MG63 (cell line): ENCODE results near the gene GALNT12. TPM values are rescaled to one million over a fixed set of nuclear protein-coding genes. Genes with fewer than 3 reads are reported as not detected.

Experiments used
- DNase-seq: peaks from one replicate; pipeline ENCODE4 v3.0.0-alpha.2; 2020
- H3K27me3 ChIP-seq: fragments of 250-450 bp; sonication (Bioruptor Pico); 2 replicates; pipeline ENCODE4 v1.5.1; 2020; ENCODE audit warnings: mild to moderate bottlenecking, moderate library complexity
- H3K36me3 ChIP-seq: fragments of 250-450 bp; sonication (Bioruptor Pico); 2 replicates; pipeline ENCODE4 v1.5.1; 2020; ENCODE audit warnings: mild to moderate bottlenecking, moderate library complexity
- H3K4me3 ChIP-seq: fragments of 250-450 bp; sonication (Bioruptor Pico); 2 replicates; pipeline ENCODE4 v1.5.1; 2020; ENCODE audit warnings: mild to moderate bottlenecking, moderate library complexity
- H3K9me3 ChIP-seq: fragments of 250-450 bp; sonication (Bioruptor Pico); 2 replicates; pipeline ENCODE4 v1.5.1; 2020; ENCODE audit warnings: mild to moderate bottlenecking, moderate library complexity
- total RNA-seq: library from RNA; depleted of rRNA; stranded (reverse); fragments of >200 nt; shearing (Covaris generic); gene quantifications from 2 replicates; pipeline ENCODE4 v1.2.3, GENCODE V29; 2014; ENCODE audit warnings: low replicate concordance

Gene GALNT12
- total RNA-seq, 1 experiment from 2014 or later, result 0.99 TPM

DNA sequence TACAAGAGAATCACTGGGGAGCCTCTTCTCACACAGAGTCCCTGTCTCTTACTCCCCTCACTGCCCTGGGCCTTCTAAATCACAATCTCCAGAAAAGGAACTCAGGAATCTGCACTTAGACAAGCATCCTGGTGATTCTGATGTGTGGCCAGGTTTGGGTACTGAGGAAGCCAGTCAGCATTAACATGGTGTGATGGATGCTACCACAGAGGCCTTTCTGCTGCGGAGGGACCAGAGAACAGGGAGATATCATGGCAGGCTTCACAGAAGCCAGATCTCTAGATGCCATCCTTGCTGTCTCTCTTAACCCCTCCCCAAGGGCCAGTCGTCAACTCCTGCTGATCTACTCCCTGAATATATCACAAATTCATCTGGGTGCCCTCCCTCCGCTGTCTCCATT, 12.7 kb upstream of the GALNT12 start:
- peaks cover 6% of the 10 kb centered on the region for H3K36me3 ChIP-seq
- no peaks in the 10 kb centered on the region for H3K27me3 ChIP-seq
- no peak overlapping the region; the same call in 1 of the 2 replicates for H3K4me3 ChIP-seq
- no peaks in the 10 kb centered on the region for H3K9me3 ChIP-seq
- DNase-seq, result no peak

DNA sequence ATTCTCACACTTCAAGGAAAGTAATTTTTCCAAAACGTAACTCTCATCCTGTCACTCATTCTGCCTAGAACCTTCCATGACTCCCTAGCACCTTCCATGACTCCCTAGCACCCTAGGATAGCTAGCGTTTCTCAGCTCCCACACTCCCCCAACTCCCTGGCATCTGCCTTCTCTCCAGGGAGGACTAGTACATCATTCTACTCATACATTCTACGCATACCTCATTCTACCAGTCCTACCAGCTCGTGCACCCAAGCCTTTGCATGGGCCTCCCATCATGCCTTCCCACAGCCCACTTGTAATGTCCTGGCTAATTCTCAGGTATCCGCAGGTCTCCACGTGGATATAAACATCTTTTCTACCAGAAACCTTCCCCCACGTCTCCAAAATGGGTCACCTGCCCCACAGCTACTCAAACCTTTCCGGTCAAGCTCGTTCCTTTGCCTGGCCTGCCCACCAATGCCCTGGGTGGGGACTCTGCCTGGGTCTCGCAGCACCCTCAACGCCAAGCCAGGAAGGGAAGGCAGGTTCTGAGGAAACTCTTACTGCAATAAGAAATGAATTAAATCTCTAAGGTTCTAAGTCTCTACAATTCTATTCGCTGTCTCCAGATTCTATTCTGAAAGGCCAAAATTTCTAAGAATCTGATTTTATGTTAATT, 12.0 kb upstream of the GALNT12 start:
- H3K4me3 ChIP-seq, result peak overlapping the region; percentile 56
- H3K27me3 ChIP-seq, result no peaks in the 10 kb centered on the region
- DNase-seq, result no peak
- H3K9me3 ChIP-seq, result no peaks in the 10 kb centered on the region
- H3K36me3 ChIP-seq, result peaks cover under 1% of the 10 kb centered on the region

DNA sequence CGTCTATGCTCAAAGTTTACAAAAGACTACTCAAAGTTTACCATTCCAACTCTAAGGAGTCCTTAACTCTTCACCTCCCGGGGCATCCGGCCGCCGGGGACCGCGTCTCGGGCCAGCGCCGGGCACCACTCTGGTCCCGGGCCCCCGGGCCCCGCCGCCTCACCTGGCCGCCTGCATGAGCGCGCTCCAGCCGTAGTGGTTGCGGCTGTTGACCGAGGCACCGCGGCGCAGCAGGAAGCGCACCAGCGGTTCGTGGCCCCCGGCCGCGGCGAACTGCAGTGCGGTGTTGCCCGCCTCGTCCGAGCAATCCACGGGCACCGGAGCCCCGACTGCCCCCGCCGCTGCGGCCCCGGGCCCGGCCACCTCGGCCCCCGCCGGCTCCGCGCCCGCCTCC, 11.5 kb upstream of the GALNT12 start:
- no peaks in the 10 kb centered on the region for H3K27me3 ChIP-seq
- no peaks in the 10 kb centered on the region for H3K9me3 ChIP-seq
- peak overlapping the region; percentile 56 for H3K4me3 ChIP-seq
- no peaks in the 10 kb centered on the region for H3K36me3 ChIP-seq
- DNase-seq, result peak; percentile 27

DNA sequence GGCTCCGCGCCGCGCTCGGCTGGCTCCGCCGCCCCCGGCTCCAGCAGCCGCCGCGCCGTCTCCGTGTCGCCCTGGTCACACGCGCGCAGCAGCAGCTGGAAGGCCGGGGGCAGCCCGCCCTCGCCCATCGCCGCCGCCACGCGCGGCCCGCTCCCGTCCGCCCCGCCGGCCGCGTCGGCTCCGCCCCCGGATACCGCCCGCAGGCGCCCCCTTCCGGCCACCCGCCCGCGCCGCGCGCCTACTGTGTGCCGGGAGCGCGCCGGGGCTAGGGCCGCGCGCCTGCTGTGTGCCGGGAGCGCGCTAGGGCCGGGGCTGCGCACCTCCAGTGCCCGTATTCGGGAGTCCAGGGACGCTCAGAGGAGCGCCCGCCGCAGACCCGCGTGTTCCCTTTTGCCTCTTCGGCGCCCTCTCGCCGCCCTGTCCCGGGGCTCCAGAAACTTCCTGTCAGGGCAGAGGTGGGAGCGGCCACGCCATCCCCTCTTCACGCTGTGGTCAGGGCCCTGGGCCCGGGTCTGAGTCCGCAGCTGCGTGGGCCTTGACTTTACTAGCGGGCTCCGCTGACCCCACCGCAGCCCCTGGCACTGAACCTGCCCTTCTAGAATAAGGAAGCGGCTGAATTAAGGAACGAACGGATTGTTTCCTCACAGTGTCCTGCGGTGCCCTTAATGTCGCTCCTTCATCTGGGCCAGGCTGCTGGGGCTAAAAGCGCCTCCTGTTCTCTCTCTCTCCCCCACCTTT, 10.9 kb upstream of the GALNT12 start, which contains the start of gene ANKS6:
Gene ANKS6 (minus strand): TSS at position 192 of the 738 bp plus-strand sequence. CDS start 64 bp downstream, at position 128.
- DNase-seq, result peak; percentile 79
- no peaks in the 10 kb centered on the region for H3K27me3 ChIP-seq
- H3K4me3 ChIP-seq, result peak within 1 kb of the TSS; percentile 58

DNA sequence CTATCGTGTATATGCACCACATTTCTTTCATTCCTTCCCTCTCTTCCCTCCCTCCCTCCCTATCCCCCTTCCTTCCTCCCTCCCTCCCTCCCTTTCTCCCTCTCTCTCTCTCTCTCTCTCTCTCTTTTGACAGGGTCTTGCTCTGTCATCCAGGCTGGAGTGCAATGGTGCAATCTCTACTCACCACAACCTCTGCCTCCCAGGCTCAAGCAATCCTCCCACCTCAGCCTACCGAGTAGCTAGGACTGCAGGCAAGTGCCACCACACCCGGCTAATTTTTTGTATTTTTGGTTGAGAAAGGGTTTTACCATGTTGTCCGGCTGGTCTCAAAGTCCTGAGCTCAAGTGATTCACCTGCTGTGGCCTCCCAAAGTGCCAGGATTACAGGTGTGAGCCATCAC, 10.0 kb upstream of the GALNT12 start:
- Histone ChIP-seq H3K36me3 (no peaks in the 10 kb centered on the region), H3K9me3 (no peaks in the 10 kb centered on the region), H3K4me3 (no peak overlapping the region), H3K27me3 (no peaks in the 10 kb centered on the region)
- DNase-seq, result no peak

More for the DNA sequence above, 10.9 kb upstream of the GALNT12 start, which contains the start of gene ANKS6:
- Histone ChIP-seq H3K36me3 (no peaks in the 10 kb centered on the region), H3K9me3 (no peaks in the 10 kb centered on the region)

DNA sequence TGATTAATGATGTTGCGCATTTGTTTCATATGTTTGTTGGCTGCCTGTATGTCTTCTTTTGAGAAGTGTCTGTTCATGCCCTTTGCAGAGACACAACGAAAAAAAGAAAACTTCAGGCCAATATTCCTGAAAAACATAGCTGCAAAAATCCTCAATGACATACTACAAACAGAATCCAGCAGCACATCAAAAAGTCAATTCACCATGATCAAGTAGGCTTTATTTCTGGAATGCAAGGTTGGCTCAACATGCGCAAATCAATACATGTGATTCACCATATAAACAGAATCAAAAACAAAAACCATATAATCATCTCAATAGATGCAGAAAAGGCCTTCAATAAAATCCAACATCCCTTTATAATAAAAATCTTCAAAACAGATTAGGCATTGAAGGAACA, 9.2 kb upstream of the GALNT12 start:
- Histone ChIP-seq H3K27me3 (no peaks in the 10 kb centered on the region), H3K4me3 (no peak overlapping the region), H3K9me3 (no peaks in the 10 kb centered on the region), H3K36me3 (no peaks in the 10 kb centered on the region)
- DNase-seq, result no peak

DNA sequence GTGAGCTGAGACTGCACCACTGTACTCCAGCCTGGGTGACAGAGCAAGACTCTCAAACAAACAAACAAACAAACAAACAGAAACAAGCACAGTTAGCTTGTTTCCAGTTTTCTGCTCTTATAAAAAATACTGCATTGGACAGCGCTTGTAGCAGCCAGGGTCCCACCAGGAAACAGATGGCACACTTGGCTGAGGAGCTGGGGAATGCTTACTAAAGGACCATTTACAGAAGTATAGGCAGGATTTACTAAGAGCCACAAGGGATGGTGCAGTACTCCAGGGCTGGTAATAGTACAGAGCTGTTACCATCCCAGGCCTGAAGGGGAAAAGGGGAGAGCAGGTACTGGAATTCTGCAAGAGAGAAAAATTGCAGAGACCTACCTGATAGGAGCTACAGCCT, 5.9 kb upstream of the GALNT12 start:
- Histone ChIP-seq H3K36me3 (no peaks in the 10 kb centered on the region), H3K9me3 (no peaks in the 10 kb centered on the region), H3K4me3 (no peak overlapping the region), H3K27me3 (no peaks in the 10 kb centered on the region)
- no peak for DNase-seq

DNA sequence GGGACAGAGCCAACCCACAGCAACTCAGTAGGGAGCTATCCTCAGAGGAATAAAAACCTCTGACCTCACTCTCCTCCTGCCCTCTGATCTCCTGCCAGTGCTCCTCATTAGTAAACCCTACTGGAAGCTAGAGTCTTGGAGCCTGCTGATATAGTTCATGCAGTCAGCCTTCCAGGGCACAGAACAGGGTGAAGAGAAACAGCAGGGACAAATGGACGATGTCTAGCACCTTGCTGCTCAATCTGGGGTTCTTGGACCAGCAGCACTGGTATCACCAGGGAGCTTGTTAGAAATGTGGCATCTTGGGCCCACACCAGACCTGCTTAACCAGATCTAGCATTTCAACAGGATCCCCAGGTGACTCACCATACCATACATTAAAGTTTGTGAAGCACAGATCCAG, 5.5 kb upstream of the GALNT12 start:
- H3K36me3 ChIP-seq, result no peaks in the 10 kb centered on the region
- peak; percentile 69 for DNase-seq
- H3K27me3 ChIP-seq, result no peaks in the 10 kb centered on the region
- H3K4me3 ChIP-seq, result no peak overlapping the region
- H3K9me3 ChIP-seq, result no peaks in the 10 kb centered on the region

DNA sequence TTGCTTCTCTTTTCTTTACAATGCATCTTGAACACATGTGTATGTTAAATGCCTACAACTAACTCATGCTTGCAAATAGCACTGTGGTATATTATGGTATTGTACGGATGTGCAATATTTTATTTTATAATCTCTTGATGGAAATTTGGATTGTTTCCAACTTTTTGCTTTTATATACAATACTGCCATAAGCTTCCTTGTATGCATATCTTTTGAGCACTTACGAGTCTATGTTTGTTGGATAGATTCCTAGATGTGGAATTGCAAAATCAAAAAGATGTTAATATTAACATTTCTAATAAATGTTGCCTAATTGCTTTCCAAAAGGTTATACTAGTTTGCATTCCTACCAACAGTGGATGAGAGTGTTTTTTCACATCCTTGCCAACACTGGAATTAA, 3.4 kb upstream of the GALNT12 start:
- DNase-seq, result no peak
- Histone ChIP-seq H3K36me3 (no peaks in the 10 kb centered on the region), H3K4me3 (no peak overlapping the region), H3K9me3 (no peaks in the 10 kb centered on the region), H3K27me3 (no peaks in the 10 kb centered on the region)

DNA sequence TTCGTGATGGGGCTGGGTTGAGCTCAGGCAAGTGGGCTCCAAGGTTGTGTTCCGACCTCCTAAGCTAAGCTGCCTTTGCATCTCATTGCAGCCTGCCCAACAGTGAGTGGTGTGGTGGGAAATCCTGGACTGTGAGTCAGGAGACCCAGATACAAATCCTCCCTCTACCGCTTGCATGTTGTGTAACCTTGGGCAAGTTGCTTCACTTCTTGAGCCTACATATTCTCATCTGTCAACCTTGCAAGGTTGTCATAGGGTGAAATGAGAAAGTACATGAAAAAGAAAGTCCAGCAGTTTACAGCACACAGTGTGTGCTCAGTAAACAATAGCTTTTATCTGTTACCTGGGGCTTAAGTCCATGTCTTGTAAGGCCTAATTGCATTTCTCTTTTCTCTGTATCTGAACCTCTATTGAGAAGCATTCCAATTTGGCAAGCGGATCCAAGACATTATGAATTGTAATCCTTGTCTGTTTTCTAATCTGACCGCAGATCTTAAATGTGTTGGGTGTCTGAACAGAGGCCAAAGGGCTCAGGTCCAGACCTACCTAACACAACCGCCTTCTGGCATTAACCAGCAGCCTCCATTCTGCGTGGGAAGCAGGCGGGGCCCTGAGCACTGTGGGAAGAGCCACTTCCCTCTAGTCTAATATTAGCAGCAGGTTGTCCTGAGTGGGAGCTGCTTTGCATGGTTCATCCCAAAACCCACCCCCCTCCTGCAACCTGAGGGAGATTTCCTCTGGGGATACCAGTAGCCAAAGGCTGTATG, 1.8 kb upstream of the GALNT12 start:
- Histone ChIP-seq H3K4me3 (no peak overlapping the region), H3K36me3 (no peaks in the 10 kb centered on the region), H3K27me3 (no peaks in the 10 kb centered on the region), H3K9me3 (no peaks in the 10 kb centered on the region)
- DNase-seq, result no peak

DNA sequence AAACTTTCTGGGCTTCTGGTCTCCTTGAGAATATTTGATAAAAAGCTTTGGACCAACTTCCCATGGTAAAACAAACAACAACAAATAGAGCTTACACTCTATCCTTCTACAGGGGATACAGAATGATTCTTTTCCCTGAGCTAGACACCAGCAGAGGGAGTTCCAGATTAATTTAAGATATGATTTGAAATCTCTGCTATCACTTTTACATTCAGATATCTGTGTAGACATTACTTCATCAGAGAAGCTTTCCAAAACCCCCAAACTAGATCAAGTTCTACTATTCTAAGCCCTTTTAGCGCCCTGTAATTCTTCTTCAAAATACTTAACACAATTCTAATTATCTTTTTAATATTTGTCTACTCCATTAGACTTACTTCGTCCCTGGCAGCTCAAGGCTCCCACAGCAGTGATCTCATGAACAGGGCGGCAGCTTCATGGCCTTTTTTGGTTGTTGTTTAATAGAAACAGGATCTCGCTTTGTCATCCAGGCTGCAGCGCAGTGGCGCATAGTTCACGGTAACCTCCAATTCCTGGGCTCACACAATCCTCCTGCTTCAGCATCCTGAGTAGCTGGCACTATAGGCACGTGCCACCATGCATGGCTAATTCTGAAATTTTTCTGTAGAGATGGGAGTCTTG, 955 bp upstream of the GALNT12 start:
- no peak for DNase-seq
- Histone ChIP-seq H3K4me3 (no peak overlapping the region), H3K9me3 (no peaks in the 10 kb centered on the region), H3K36me3 (no peaks in the 10 kb centered on the region), H3K27me3 (no peaks in the 10 kb centered on the region)

DNA sequence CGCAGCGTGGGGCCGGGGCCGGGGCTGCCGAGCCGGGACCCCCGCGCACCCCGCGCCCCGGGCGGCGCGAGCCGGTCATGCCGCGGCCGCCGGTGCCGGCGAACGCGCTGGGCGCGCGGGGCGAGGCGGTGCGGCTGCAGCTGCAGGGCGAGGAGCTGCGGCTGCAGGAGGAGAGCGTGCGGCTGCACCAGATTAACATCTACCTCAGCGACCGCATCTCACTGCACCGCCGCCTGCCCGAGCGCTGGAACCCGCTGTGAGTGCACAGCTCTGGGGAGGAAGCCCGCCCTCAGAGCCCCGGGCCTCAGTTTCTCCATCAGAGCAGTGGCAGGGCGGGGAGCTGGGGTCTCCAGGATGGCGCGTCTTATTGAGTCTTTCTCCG, 335 bp downstream of the GALNT12 start:
- no peak for DNase-seq
- Histone ChIP-seq H3K36me3 (no peaks in the 10 kb centered on the region), H3K9me3 (peaks cover under 1% of the 10 kb centered on the region; the same call in 1 of the 2 replicates), H3K4me3 (peak overlapping the region; percentile 34), H3K27me3 (no peaks in the 10 kb centered on the region)

DNA sequence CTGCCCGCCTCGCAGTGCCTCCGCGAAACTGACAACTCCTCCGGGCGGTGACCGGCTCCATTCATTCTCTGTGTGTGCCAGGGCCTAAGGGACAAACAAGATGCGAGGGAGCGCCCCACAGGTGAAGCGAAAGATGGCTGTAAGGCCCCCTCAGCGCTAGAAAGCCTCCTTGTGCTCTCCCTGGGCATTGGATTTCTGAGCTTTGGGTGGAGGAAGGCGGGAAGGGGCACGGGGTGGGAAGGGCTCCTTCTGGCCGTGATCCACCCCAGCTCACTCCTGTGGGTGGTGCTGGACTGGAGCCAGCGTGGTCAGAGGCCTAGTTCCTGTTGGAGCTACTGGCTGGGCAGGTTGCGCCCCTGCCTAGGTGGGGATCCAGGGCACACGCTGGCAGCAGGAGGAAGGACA, 943 bp downstream of the GALNT12 start:
- no peaks in the 10 kb centered on the region for H3K36me3 ChIP-seq
- H3K27me3 ChIP-seq, result no peaks in the 10 kb centered on the region
- peak; percentile 25 for DNase-seq
- peaks cover 3% of the 10 kb centered on the region; the same call in 1 of the 2 replicates for H3K9me3 ChIP-seq
- H3K4me3 ChIP-seq, result no peak overlapping the region

DNA sequence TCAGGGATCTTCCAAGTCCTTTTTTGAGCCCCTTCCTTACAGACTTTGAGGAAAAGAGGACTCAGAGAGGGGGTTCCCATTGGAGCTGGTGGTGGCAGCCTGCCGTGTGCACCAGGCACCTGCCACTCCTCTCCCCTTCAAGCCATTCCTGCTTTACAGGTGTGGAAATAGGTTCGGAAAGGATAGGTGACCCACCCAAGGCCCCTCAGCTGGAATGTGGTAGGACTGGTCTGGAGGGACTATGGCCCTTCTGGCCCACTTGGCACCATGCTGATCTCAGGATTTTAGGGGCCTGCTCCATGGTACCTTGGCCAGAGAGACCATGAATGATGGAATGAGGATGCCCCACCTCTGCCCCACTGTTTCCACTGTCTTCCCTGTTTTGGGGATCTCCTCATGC, 1.4 kb downstream of the GALNT12 start:
- Histone ChIP-seq H3K36me3 (no peaks in the 10 kb centered on the region), H3K4me3 (no peak overlapping the region), H3K9me3 (peaks cover 3% of the 10 kb centered on the region; the same call in 1 of the 2 replicates), H3K27me3 (no peaks in the 10 kb centered on the region)
- no peak for DNase-seq

DNA sequence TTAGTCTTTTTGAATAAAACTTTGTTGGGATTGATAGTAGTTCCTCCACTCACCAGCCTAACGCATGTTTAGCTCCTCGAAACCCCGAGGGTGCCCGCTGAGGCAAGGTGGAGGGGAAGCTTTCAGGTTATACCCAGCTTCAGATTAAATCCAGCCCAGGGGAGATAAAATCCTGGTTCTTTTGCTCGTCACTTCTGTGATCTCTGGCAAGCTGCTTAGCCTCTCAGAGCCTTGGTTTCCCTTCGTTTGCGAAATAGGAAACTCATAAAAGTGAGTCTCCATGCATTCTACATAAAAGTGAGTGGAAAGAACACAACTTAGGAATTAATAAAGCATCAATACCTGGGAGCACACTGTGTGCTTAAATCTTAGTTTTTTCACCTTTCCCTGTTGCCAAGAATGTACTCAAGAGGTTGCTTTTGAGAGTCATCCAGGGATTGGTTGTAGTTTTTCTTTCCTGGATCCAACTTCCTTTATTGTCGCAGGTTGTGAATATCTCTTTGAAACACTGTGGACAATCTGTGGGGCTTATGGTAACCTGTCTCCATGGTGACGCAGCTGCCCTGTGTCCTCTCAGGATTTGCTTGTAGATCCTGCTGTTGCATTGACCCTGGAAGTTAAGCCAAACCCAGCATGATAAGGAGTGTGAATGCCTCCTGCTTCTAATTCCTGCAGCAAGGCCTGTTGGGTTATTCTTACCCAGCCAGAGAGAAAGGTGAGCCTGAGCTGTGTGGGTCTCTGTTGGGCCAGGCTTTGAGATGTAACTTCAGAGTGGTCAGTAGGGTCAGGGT, 2.0 kb downstream of the GALNT12 start:
- H3K36me3 ChIP-seq, result no peaks in the 10 kb centered on the region
- H3K4me3 ChIP-seq, result no peak overlapping the region
- DNase-seq, result no peak
- H3K27me3 ChIP-seq, result no peaks in the 10 kb centered on the region
- peaks cover 3% of the 10 kb centered on the region; the same call in 1 of the 2 replicates for H3K9me3 ChIP-seq
